Measurements from ENCODE around the gene FOXP2.

Gene FOXP2

DNA sequence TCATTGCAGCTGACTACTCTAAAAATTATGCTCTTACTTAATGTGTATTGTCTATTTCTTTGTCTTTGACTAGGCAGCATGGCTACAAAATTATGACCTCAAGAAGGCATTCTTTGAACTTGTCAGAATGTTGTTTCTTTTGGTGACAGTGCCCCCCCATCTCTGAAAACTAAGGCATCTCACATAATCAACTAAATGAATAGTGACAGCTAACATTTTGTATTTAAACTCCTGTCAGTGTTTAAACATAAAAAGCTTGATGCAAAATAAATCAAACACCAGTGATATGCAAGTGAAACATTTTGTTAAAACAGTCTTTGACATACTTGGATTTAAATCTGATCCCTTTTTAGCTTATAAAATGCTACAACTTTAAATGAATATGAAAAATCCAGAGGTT lies 233.5 kb downstream of the FOXP2 start:
- TF ChIP-seq, protein P1, sequence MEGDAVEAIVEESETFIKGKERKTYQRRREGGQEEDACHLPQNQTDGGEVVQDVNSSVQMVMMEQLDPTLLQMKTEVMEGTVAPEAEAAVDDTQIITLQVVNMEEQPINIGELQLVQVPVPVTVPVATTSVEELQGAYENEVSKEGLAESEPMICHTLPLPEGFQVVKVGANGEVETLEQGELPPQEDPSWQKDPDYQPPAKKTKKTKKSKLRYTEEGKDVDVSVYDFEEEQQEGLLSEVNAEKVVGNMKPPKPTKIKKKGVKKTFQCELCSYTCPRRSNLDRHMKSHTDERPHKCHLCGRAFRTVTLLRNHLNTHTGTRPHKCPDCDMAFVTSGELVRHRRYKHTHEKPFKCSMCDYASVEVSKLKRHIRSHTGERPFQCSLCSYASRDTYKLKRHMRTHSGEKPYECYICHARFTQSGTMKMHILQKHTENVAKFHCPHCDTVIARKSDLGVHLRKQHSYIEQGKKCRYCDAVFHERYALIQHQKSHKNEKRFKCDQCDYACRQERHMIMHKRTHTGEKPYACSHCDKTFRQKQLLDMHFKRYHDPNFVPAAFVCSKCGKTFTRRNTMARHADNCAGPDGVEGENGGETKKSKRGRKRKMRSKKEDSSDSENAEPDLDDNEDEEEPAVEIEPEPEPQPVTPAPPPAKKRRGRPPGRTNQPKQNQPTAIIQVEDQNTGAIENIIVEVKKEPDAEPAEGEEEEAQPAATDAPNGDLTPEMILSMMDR (IDR thresholded peaks at IDR 0.05; ENCODE audit: low read depth, low read length) = no peak
- H3K4me3 ChIP-seq (ENCODE audit: low read depth, low read length) = no peak overlapping the region

DNA sequence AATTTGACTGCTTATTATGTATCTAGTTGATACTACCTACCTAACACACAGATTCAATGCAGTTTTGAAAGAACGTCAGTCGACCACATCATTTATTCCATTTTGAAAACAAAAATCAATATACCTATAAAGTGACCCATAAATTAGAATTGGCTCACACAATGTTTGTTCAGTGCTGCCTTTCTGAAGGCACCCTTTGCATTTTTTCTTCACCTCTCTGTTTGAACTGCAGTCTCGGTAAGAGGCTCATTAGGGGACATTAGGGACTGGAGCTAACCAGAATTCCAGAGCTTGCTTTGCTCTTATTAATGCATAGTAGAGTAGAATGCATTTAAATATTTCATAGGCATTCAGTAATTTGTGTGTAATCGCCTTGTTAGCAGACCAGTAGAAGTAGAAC lies 234.1 kb downstream of the FOXP2 start:
- TF ChIP-seq, protein P1 (IDR thresholded peaks at IDR 0.05; ENCODE audit: low read depth, low read length) = no peak
- no peak overlapping the region for H3K4me3 ChIP-seq (ENCODE audit: low read depth, low read length)

DNA sequence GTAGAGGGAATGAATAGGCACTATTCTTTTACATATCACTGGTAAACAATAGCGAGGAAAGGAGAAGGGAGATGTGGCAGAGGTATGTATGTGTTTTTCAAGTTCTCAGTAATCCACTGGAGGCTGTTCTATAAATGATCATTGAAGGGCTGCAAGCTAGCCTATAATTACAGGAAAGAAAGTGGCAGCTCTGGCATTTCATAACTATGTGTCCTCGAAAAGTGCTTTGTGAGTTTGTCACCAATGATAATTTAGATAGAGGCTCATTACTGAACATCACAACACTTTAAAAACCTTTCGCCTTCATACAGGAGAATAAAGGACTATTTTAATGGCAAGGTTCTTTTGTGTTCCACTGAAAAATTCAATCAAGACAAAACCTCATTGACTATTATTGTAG lies 235.1 kb downstream of the FOXP2 start:
- no peak overlapping the region for H3K4me3 ChIP-seq (ENCODE audit: low read depth, low read length)
- TF ChIP-seq, protein P1 (IDR thresholded peaks at IDR 0.05; ENCODE audit: low read depth, low read length) = no peak

DNA sequence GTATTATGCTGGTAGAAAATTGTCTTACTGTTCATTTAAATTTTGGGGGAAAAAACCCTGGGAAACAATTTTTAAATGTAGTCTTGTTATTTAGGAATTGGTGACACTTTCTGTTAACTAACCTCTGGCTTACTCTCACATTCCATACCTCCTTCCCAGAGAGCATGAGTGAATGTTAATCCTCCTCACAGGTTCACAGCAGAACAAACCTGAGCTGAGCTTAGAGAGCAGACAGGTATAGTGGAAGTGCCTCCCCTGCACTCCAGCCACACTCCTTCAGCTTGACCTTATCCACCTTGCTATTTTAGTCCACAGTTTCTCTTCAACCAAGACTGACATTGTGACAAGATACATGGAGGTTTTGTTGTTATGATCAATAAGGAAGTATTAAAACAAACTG lies 235.9 kb downstream of the FOXP2 start:
- TF ChIP-seq, protein P1 (IDR thresholded peaks at IDR 0.05; ENCODE audit: low read depth, low read length) = no peak

DNA sequence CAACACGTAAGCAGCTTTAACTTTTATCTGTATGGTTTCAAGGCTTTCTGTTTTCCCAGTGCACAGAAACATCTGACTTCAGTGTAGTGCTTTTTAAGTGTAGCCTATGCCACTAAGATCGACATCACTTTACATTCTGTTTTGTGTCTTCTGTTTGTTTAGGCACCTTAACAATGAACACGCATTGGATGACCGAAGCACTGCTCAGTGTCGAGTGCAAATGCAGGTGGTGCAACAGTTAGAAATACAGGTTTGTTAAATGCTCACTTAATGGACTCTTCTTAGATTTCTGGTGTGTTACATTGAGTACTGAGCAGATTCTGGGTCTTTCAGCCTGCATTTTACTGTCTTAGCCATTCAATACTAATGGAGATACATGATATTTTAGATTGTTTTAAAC lies 237.4 kb downstream of the FOXP2 start:
- TF ChIP-seq, protein P1 (IDR thresholded peaks at IDR 0.05; ENCODE audit: low read depth, low read length) = no peak
- H3K4me3 ChIP-seq (ENCODE audit: low read depth, low read length) = no peak overlapping the region

More for the DNA sequence above, 235.9 kb downstream of the FOXP2 start:
- no peak overlapping the region for H3K4me3 ChIP-seq (ENCODE audit: low read depth, low read length)

DNA sequence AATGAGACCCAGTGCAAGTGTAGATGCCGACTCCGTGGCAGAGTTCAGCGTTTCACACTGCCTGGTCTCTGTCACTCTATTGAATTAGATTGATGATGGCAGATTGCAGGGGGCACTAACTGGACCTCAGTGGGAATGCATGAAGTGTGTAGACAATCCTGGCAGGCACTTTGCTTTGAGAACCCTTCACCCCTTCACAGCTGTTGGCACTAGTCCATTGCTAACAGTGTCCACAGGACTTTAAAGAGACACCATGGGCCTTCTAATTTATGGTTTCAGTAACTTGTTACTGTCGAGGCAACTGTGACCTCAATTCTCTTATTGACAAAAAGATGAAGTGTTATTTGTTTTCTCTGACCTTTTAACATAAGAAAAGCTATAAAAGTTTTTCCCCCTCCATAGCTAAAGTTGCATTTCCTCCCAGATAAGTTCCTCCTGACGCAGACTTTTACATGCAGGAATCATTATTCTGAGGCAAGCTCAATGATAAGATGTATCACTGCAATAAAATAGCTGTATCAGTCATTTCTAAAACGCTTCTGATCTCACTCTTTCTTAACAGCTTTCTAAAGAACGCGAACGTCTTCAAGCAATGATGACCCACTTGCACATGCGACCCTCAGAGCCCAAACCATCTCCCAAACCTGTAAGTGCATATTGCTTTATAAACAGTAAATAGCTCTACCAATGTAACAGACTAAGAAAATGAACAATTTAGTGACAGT lies 238.9 kb downstream of the FOXP2 start:
- peak overlapping the region; percentile 4; the same call in 1 of the 2 replicates for H3K4me3 ChIP-seq (ENCODE audit: low read depth, low read length)

DNA sequence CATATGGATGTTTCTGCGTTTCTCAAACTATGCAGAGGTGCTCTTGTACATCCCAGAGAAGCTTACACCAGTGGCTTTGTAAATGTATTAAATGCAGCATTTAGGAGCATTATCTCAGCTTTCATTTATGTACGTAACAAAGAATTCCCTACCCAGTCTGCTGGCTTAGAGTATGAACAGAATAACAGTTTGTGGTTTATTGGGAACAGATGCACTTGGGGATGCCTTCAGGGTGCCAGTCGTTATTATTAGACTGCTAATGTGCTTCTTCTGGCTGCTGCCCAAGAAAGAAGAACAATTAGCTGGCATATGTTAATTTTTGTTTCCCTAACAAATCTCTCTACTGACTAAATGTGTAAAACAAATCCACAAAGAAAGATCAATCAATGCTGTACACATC lies 241.9 kb downstream of the FOXP2 start:
- no peak overlapping the region for H3K4me3 ChIP-seq (ENCODE audit: low read depth, low read length)
- TF ChIP-seq, protein P1 (IDR thresholded peaks at IDR 0.05; ENCODE audit: low read depth, low read length) = no peak

More for the DNA sequence above, 238.9 kb downstream of the FOXP2 start:
- TF ChIP-seq, protein P1 (IDR thresholded peaks at IDR 0.05; ENCODE audit: low read depth, low read length) = no peak
